ENCODE data around the gene FZD7. TPM values are rescaled to one million over a fixed set of nuclear protein-coding genes. Genes with fewer than 3 reads are reported as not detected.

The FZD7 gene
- total RNA-seq, 1 donor from 2014 or later = 1.1 TPM

DNA sequence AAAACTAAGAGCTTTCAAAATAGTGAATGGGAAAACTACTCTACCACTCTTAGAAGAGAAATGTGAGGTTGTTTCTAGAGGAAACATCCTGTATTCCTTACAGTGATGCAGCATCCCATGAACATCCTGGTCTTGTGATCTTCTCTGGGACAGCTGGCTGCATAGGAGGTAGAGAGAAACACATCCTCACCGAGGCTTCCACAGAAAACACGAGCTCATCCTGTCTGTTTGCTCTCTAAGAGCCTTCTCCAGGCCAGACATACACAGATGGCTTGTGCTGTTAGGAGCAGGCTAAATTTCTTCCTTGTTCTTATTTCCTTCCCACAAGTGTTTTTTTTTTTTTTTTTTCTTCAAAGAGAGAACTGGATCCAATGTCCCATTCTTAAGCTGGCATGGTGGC lies 14.7 kb upstream of the FZD7 start:
- Mint-ChIP-seq H3K9me3 (no peaks in the 10 kb centered on the region), H3K27me3 (ENCODE audit: low read depth) (peaks cover 5% of the 10 kb centered on the region), H3K4me1 (ENCODE audit: low read depth) (no peaks in the 10 kb centered on the region), H3K4me3 (ENCODE audit: low read depth) (no peak overlapping the region), H3K36me3 (ENCODE audit: low read depth) (no peaks in the 10 kb centered on the region), H3K27ac (no peak overlapping the region)
- intact Hi-C loops (cut with micrococcal nuclease) = no loop called here
- DNase-seq (ENCODE audit: low spot score) = no peak

DNA sequence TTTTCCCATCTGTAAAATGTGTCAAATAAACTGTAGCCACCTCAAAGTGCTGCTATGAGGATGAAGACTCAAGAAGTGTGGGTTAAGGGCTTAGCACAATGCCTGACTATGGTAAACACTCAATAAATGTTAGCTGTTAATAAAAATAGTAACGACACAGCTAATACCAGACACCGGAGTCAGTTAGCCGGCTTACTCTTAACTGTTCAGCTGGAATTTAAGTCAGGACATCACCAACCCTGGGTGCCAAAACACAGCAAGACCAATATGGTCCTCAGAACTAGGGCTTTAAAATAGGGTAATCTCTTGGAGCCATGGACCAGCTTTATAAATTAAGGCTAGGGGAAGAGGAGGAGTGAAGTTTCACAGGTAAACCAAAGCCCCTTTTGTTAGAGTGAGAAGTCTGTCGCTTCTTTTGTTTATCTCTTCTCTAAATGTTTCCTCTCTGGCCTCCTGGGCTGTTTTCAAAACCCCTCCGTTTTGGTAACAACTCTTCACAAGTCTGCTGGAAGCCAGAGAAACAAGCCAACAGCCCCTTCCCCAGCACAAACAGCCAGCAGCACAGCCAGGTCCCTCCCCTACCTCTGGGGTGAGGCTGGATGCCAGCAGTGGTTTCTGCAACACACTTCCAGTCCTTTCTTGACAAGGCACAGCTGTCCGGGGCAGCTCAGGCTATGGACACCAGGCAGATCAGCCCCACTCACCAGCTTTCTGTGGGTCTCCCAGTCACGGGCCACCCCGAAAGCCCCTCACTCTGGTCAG lies 13.8 kb upstream of the FZD7 start:
- H3K4me1 Mint-ChIP-seq (ENCODE audit: low read depth) = no peaks in the 10 kb centered on the region
- no peak for DNase-seq (ENCODE audit: low spot score)
- H3K4me3 Mint-ChIP-seq (ENCODE audit: low read depth) = no peak overlapping the region
- H3K27ac Mint-ChIP-seq = no peak overlapping the region
- H3K9me3 Mint-ChIP-seq = no peaks in the 10 kb centered on the region
- peaks cover 8% of the 10 kb centered on the region for H3K27me3 Mint-ChIP-seq (ENCODE audit: low read depth)
- no peaks in the 10 kb centered on the region for H3K36me3 Mint-ChIP-seq (ENCODE audit: low read depth)
- intact Hi-C loops (cut with micrococcal nuclease) = no loop called here

DNA sequence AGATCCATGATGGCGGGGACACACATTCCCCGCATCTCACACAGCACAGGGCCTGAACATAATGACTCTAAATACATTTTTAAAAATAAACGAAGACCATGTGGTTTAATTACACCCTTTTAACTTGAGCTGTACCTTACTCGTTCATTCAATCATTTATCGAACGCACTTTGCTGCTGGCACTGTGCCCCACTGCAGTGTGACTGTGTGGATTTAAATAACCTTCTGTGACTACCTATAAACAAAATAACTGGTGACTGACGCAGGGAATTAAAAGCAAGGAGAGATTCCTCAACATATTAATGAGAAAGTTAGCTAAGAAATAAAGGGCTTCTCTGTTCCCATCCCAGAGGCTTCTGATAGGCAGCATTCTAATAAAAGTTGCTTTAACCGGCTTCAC lies 10.9 kb upstream of the FZD7 start:
- intact Hi-C loops (cut with micrococcal nuclease) = no loop called here
- H3K27me3 Mint-ChIP-seq (ENCODE audit: low read depth) = peaks cover 21% of the 10 kb centered on the region

DNA sequence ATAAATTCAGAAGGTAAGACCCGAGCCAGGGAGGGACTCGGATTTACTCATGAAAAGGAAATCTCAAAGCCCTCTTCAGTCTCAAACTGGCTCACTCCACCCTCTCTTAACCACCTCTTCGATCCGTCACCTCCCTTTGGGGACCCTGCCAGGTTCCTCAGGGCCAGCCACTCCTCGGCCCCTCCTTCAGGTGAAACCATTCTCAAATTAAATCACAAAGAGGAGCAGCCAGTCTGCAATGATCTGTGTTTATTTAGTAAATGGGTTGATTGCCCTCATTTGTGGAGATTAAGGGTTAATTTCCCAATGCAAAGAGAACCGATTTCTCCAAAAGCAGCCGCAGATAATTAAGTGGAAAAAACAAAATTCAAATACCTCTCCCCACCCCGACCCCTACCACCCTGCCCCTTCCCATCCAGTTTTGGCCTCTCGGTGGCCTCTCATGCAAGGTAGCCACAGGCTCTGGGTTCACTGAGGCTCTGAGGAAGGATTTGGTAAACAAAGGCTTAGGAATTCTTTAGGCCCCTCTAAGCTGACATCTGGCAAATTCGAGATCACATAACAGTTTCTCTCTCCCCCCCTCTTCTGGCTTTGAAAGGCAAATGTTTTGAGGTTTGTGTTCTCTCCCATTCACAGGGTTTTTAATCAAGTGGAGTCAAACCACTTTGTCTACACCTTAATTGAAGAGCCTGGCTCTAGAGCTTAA lies 10.3 kb upstream of the FZD7 start:
- H3K27me3 Mint-ChIP-seq (ENCODE audit: low read depth) = peaks cover 22% of the 10 kb centered on the region
- no peak overlapping the region for H3K4me3 Mint-ChIP-seq (ENCODE audit: low read depth)
- DNase-seq (ENCODE audit: low spot score) = no peak
- no peaks in the 10 kb centered on the region for H3K9me3 Mint-ChIP-seq
- H3K27ac Mint-ChIP-seq = no peak overlapping the region
- intact Hi-C loops (cut with micrococcal nuclease) = no loop called here
- no peaks in the 10 kb centered on the region for H3K4me1 Mint-ChIP-seq (ENCODE audit: low read depth)
- H3K36me3 Mint-ChIP-seq (ENCODE audit: low read depth) = no peaks in the 10 kb centered on the region

More for the DNA sequence above, 10.9 kb upstream of the FZD7 start:
- Mint-ChIP-seq H3K9me3 (no peaks in the 10 kb centered on the region), H3K36me3 (ENCODE audit: low read depth) (no peaks in the 10 kb centered on the region), H3K27ac (no peak overlapping the region), H3K4me3 (ENCODE audit: low read depth) (no peak overlapping the region), H3K4me1 (ENCODE audit: low read depth) (no peaks in the 10 kb centered on the region)
- no peak for DNase-seq (ENCODE audit: low spot score)

DNA sequence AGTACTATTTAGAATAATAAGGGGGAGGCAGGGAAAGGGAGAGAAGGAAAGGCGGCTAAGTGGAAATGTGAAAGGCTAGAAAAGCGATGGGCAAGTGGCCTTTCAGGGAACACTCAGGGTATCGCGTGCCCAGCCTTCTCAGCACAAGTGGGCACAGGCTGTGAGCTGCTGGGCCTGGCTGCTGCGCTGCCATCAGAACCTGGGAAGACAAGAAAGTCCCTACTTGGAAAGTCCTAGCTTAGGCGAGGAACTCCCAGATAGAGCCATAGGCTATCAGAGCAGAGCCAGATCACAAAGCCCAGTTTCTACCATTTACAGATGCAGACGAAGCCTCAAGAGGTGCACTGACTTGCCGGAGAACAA lies 9.8 kb upstream of the FZD7 start:
- intact Hi-C loops (cut with micrococcal nuclease) = no loop called here
- no peak for DNase-seq (ENCODE audit: low spot score)
- H3K9me3 Mint-ChIP-seq = no peaks in the 10 kb centered on the region
- H3K4me1 Mint-ChIP-seq (ENCODE audit: low read depth) = no peaks in the 10 kb centered on the region
- H3K27ac Mint-ChIP-seq = no peak overlapping the region
- peaks cover 19% of the 10 kb centered on the region for H3K27me3 Mint-ChIP-seq (ENCODE audit: low read depth)
- H3K36me3 Mint-ChIP-seq (ENCODE audit: low read depth) = no peaks in the 10 kb centered on the region
- no peak overlapping the region for H3K4me3 Mint-ChIP-seq (ENCODE audit: low read depth)

DNA sequence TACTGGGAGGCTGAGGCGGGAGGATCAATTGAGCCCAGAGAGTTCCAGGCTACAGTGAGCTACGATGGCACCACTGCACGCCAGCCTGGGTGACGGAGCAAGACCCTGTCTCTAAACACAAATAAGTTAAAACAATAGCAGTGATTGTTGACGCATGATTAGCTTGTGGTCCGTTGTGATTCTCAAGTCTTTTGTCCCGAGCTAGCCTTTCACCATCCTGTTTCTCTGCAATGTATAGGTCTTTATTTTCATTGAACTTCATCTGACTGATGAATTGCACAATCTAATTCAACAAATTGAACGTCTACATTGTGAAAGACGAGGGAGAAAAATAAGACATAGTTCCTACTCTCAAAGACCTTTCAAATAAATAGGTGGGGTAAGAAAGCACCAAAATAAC lies 8.8 kb upstream of the FZD7 start:
- Mint-ChIP-seq H3K4me1 (ENCODE audit: low read depth) (no peaks in the 10 kb centered on the region), H3K27me3 (ENCODE audit: low read depth) (peaks cover 27% of the 10 kb centered on the region), H3K4me3 (ENCODE audit: low read depth) (no peak overlapping the region), H3K36me3 (ENCODE audit: low read depth) (no peaks in the 10 kb centered on the region), H3K27ac (no peak overlapping the region), H3K9me3 (no peaks in the 10 kb centered on the region)
- intact Hi-C loops (cut with micrococcal nuclease) = no loop called here
- no peak for DNase-seq (ENCODE audit: low spot score)

DNA sequence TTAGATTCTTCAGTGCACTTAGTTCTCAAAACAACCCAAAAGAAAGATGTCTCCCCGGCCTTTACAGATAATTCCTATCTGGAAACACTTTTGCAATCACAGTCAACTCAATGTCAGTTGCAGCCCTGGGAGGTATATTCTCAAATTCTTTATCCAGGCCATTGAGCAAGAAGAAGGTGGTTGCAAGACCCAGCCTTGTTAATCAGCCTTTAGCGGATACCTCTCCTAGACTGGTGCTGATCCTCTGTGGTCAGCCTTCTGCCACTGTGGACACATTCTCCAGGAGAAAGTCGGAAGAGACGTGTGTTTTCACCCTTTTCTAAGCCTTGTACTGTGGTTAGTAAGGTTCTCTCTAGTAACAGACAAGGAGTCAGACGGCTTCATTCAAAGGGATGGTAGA lies 7.8 kb upstream of the FZD7 start:
- no peaks in the 10 kb centered on the region for H3K9me3 Mint-ChIP-seq
- intact Hi-C loops (cut with micrococcal nuclease) = no loop called here
- no peaks in the 10 kb centered on the region for H3K36me3 Mint-ChIP-seq (ENCODE audit: low read depth)
- no peak overlapping the region for H3K27ac Mint-ChIP-seq
- no peaks in the 10 kb centered on the region for H3K4me1 Mint-ChIP-seq (ENCODE audit: low read depth)
- H3K27me3 Mint-ChIP-seq (ENCODE audit: low read depth) = peaks cover 37% of the 10 kb centered on the region
- no peak for DNase-seq (ENCODE audit: low spot score)
- H3K4me3 Mint-ChIP-seq (ENCODE audit: low read depth) = no peak overlapping the region

DNA sequence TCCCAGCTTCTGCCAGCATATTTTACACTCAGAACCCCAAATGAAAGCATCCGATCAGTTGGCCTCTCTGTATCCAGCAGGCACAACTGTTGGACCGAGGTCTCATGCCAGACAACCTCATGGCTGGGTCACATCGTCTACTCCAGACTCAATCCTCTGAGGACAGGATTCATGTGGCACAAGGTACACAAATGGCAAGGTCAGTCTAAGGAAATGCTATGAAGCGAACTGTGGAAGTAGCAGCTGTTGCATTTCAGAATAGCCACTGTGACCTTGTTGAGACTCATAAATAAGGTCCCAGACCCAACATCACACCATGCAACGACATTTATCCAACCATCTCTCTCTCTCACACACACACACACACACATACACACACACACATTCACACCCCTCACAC lies 7.1 kb upstream of the FZD7 start:
- Mint-ChIP-seq H3K27ac (no peak overlapping the region), H3K27me3 (ENCODE audit: low read depth) (peaks cover 44% of the 10 kb centered on the region), H3K36me3 (ENCODE audit: low read depth) (no peaks in the 10 kb centered on the region), H3K9me3 (no peaks in the 10 kb centered on the region), H3K4me1 (ENCODE audit: low read depth) (no peaks in the 10 kb centered on the region), H3K4me3 (ENCODE audit: low read depth) (no peak overlapping the region)
- no peak for DNase-seq (ENCODE audit: low spot score)
- intact Hi-C loops (cut with micrococcal nuclease) = no loop called here

DNA sequence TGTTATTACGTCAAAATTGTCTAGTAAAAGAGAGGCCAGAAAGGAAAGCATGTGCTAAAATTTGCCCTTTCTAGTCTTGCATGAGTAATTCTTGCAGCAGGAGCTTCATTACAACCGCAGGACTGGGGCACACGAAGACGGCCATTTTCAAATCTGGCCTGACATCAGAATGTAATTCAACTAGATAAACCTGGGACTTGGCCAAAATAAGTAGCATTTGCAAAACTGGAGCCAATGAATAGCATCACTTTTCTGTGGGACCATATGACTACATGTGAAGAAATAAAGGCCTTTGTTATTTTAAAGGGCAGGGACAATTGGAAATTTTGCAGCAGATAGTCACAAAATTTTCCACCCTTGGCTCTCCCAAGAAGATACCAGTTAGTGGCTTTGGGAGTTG lies 3.0 kb upstream of the FZD7 start:
- DNase-seq (ENCODE audit: low spot score) = no peak
- intact Hi-C loops (cut with micrococcal nuclease) = loop anchor here (2.0 to 5.0 kb wide), 4 partner anchors 22 to 578 kb away; partner anchors contain the start of genes BMPR2, STRADB and TRAK2
- Mint-ChIP-seq H3K27me3 (ENCODE audit: low read depth) (peaks cover 50% of the 10 kb centered on the region), H3K27ac (no peak overlapping the region), H3K36me3 (ENCODE audit: low read depth) (no peaks in the 10 kb centered on the region), H3K9me3 (no peaks in the 10 kb centered on the region), H3K4me3 (ENCODE audit: low read depth) (no peak overlapping the region), H3K4me1 (ENCODE audit: low read depth) (peaks cover 11% of the 10 kb centered on the region)

DNA sequence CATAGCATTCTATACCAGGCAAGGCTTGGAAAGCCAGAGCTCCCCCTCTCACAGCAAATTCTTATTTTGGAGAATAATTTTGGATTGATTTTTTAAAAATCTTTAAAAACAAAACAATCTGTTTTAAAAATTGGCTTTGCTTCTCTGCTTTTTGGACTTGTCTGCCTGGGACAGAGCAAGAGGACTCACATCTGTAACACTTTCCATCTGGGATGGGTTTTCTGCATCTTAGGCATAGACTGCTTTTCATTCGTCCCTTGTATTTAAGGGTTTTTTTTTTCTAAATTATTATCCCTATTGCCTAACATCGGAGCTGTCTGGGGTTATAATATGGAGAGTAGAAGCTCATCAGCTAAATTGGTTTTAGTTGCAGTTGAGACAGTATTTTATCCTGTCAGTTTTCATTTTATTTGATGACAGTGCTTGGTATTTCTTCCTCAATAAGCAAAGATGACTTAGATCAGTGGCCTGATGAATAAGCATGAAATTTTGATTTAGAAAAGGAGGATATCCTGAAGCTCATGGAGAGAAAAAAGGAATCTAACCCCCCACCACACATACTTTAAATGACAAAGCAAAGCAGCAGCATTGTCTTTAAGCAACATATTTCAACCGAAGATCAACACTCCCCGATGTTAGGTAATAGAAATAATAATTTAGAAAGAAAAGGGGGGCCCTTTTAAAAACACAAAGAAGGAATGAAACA lies 2.3 kb upstream of the FZD7 start:
- intact Hi-C loops (cut with micrococcal nuclease) = loop anchor here (2.0 to 5.0 kb wide), 4 partner anchors 23 to 579 kb away; partner anchors contain the start of genes BMPR2, STRADB and TRAK2
- Mint-ChIP-seq H3K36me3 (ENCODE audit: low read depth) (no peaks in the 10 kb centered on the region), H3K4me3 (ENCODE audit: low read depth) (peak overlapping the region; percentile 44), H3K27me3 (ENCODE audit: low read depth) (peaks cover 46% of the 10 kb centered on the region), H3K27ac (no peak overlapping the region), H3K9me3 (no peaks in the 10 kb centered on the region), H3K4me1 (ENCODE audit: low read depth) (peaks cover 11% of the 10 kb centered on the region)
- DNase-seq (ENCODE audit: low spot score) = no peak

DNA sequence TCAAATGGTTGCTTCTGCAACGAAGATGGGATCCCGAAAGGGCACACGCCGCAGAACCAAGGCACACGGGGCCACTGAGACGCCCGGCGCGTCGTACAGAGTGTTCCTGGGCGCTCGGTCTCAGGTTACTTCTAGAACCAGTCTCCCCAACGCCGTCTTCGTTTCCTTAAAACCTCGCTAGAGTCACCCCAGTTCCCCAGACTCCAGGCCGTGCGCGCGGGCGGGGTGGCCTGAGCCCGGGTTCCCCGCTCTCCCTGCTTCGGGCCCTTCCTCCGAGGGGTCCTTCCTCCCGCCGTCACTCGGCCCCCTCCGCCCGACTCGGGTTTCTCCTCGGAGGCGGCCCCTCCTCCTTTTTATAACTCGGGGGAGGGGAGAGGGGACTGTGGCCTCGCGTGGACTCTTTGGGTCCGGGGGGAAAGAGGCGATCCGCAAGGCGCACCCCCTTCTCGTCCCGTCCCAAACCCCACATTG lies 774 bp upstream of the FZD7 start:
- Mint-ChIP-seq H3K36me3 (ENCODE audit: low read depth) (no peaks in the 10 kb centered on the region), H3K4me1 (ENCODE audit: low read depth) (peaks cover 11% of the 10 kb centered on the region), H3K9me3 (no peaks in the 10 kb centered on the region), H3K4me3 (ENCODE audit: low read depth) (peak overlapping the region; percentile 83), H3K27me3 (ENCODE audit: low read depth) (peaks cover 46% of the 10 kb centered on the region), H3K27ac (no peak overlapping the region)
- intact Hi-C loops (cut with micrococcal nuclease) = loop anchor here (5.0 kb wide), 3 partner anchors 144 to 581 kb away; partner anchors contain the start of genes BMPR2, STRADB and TRAK2
- DNase-seq (ENCODE audit: low spot score) = peak; percentile 31

DNA sequence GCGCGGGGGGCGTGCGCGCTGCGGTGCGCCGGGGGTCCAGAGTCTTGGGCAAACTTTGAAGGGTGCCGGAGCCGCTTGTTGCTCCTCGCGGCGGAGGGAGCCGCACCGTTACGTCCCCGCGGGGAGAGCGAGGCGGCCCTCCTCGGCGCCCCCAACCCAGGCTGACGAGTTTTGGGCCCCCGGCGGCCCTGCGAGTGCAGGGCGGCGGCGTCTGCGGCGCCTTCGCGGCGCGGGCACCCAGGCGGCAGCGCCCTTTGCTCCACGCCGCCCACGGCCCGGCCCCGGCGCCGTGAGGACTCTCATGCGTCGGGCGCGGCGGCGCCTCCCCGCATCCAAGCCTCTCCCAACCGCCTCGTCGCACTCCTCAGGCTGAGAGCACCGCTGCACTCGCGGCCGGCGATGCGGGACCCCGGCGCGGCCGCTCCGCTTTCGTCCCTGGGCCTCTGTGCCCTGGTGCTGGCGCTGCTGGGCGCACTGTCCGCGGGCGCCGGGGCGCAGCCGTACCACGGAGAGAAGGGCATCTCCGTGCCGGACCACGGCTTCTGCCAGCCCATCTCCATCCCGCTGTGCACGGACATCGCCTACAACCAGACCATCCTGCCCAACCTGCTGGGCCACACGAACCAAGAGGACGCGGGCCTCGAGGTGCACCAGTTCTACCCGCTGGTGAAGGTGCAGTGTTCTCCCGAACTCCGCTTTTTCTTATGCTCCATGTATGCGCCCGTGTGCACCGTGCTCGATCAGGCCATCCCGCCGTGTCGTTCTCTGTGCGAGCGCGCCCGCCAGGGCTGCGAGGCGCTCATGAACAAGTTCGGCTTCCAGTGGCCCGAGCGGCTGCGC lies 814 bp downstream of the FZD7 start:
- Mint-ChIP-seq H3K4me1 (ENCODE audit: low read depth) (peaks cover 11% of the 10 kb centered on the region), H3K9me3 (no peaks in the 10 kb centered on the region), H3K36me3 (ENCODE audit: low read depth) (no peaks in the 10 kb centered on the region), H3K27ac (no peak overlapping the region), H3K4me3 (ENCODE audit: low read depth) (peak overlapping the region; percentile 81), H3K27me3 (ENCODE audit: low read depth) (peaks cover 51% of the 10 kb centered on the region)
- peak; percentile 24 for DNase-seq (ENCODE audit: low spot score)
- intact Hi-C loops (cut with micrococcal nuclease) = loop anchor here (5.0 kb wide), 3 partner anchors 143 to 582 kb away; partner anchors contain the start of genes BMPR2, STRADB and TRAK2
